ENCODE results near the gene NOTCH1. TPM values are rescaled to one million over a fixed set of nuclear protein-coding genes. Genes with fewer than 3 reads are reported as not detected.
A peak's percentile ranks its signal among the peaks of the same experiment; 100 is the strongest.

NOTCH1 gene
- total RNA-seq, 3 donors from 2014 or later: 12.6 to 33.8 (median 21.1) TPM

- no peaks in the 10 kb centered on the region for H3K27me3 ChIP-seq
- intact Hi-C loops (cut with DNase I; ENCODE audit: low total_unique reads): no loop called here
- no peak for DNase-seq (ENCODE audit: low spot score in 2 of 2)
- H3K9me3 ChIP-seq: no peaks in the 10 kb centered on the region
- H3K27ac ChIP-seq: no peak overlapping the region
- H3K4me1 ChIP-seq: peaks cover 0 to 10% of the 10 kb centered on the region in 2 donors
- H3K4me3 ChIP-seq: no peak overlapping the region
- TF ChIP-seq, protein P1, sequence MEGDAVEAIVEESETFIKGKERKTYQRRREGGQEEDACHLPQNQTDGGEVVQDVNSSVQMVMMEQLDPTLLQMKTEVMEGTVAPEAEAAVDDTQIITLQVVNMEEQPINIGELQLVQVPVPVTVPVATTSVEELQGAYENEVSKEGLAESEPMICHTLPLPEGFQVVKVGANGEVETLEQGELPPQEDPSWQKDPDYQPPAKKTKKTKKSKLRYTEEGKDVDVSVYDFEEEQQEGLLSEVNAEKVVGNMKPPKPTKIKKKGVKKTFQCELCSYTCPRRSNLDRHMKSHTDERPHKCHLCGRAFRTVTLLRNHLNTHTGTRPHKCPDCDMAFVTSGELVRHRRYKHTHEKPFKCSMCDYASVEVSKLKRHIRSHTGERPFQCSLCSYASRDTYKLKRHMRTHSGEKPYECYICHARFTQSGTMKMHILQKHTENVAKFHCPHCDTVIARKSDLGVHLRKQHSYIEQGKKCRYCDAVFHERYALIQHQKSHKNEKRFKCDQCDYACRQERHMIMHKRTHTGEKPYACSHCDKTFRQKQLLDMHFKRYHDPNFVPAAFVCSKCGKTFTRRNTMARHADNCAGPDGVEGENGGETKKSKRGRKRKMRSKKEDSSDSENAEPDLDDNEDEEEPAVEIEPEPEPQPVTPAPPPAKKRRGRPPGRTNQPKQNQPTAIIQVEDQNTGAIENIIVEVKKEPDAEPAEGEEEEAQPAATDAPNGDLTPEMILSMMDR (IDR thresholded peaks at IDR 0.05): no peak
- TF ChIP-seq POLR2AphosphoS5 (IDR thresholded peaks at IDR 0.05) (no peak), POLR2A (IDR thresholded peaks at IDR 0.05) (no peak)
- H3K36me3 ChIP-seq: no peaks in the 10 kb centered on the region
Measured at GRCh38 chr9:136572003-136572827, 26.4 kb upstream of the NOTCH1 start.

- TF ChIP-seq POLR2AphosphoS5 (IDR thresholded peaks at IDR 0.05) (no peak), POLR2A (IDR thresholded peaks at IDR 0.05) (no peak)
- TF ChIP-seq, protein P1 (IDR thresholded peaks at IDR 0.05): no peak
Measured at GRCh38 chr9:136571531-136571930, 25.7 kb upstream of the NOTCH1 start.

DNA sequence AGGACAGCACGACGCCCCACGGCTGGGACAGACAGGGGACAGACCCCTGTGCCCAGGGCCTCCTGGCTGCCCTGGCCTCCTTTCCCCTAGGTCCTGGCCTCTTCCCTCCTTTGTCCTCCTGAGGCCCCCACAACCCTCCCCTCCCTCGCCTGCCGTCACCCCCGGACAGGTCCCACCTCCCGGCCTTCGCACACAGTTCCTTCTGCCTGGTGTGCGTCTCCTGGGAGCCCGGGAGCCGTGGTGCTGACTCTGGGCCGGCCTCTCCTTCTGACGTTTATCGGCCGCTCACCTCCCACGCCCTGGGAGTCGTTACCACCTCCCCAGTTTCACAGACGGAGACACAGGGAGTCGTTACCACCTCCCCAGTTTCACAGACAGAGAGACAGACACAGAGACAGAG lies 25.1 kb upstream of the NOTCH1 start:
- Histone ChIP-seq H3K4me3 (no peak overlapping the region), H3K9me3 (no peaks in the 10 kb centered on the region), H3K27ac (peak overlapping the region in 1 of 2 donors; percentile 34), H3K27me3 (no peaks in the 10 kb centered on the region), H3K36me3 (no peaks in the 10 kb centered on the region), H3K4me1 (peaks cover 0 to 10% of the 10 kb centered on the region in 2 donors)
- no peak for TF ChIP-seq POLR2AphosphoS5 (IDR thresholded peaks at IDR 0.05)
- TF ChIP-seq, protein P1 (IDR thresholded peaks at IDR 0.05): no peak
- TF ChIP-seq POLR2A (IDR thresholded peaks at IDR 0.05): no peak
- intact Hi-C loops (cut with DNase I; ENCODE audit: low total_unique reads): no loop called here
- DNase-seq (ENCODE audit: low spot score in 2 of 2): no peak

More at GRCh38 chr9:136571531-136571930, 25.7 kb upstream of the NOTCH1 start:
- no peaks in the 10 kb centered on the region for H3K9me3 ChIP-seq
- intact Hi-C loops (cut with DNase I; ENCODE audit: low total_unique reads): no loop called here
- H3K4me1 ChIP-seq: peaks cover 0 to 10% of the 10 kb centered on the region in 2 donors
- no peak for DNase-seq (ENCODE audit: low spot score in 2 of 2)
- H3K4me3 ChIP-seq: no peak overlapping the region
- no peaks in the 10 kb centered on the region for H3K36me3 ChIP-seq
- H3K27me3 ChIP-seq: no peaks in the 10 kb centered on the region
- peak overlapping the region in 1 of 2 donors; percentile 34 for H3K27ac ChIP-seq

GRCh38 chr9:136570191-136570845 lies 24.5 kb upstream of the NOTCH1 start:
- H3K9me3 ChIP-seq: no peaks in the 10 kb centered on the region
- intact Hi-C loops (cut with DNase I; ENCODE audit: low total_unique reads): no loop called here
- no peaks in the 10 kb centered on the region for H3K27me3 ChIP-seq
- DNase-seq (ENCODE audit: low spot score in 2 of 2): no peak
- H3K4me3 ChIP-seq: no peak overlapping the region
- H3K27ac ChIP-seq: no peak overlapping the region
- H3K4me1 ChIP-seq: peaks cover 0 to 10% of the 10 kb centered on the region in 2 donors
- TF ChIP-seq, protein P1 (IDR thresholded peaks at IDR 0.05): no peak
- H3K36me3 ChIP-seq: no peaks in the 10 kb centered on the region
